WTC11 (cell line): ENCODE results near the gene STAB2. TPM values are rescaled to one million over a fixed set of nuclear protein-coding genes. Genes with fewer than 3 reads are reported as not detected.

Source experiments
- ATAC-seq: fragments of 200-7000 bp; cut with Tn5 transposase; 2 replicates; pipeline ENCODE4 v1.10.0; 2021; ENCODE audit warnings: mild to moderate bottlenecking, moderate library complexity
- CTCF ChIA-PET: fragments of 300-600 bp; sonication (Branson Sonifier 250); formaldehyde crosslinking; loops from one replicate; lab custom pipeline; 2021; ENCODE audit warnings: antibody characterized with exemption; lab: Charles Lee
- POLR2A ChIA-PET: fragments of 350-600 bp; sonication (Branson Sonifier 250); formaldehyde crosslinking; loops from one replicate; lab custom pipeline; 2021; ENCODE audit warnings: antibody characterized with exemption; lab: Charles Lee
- DNase-seq: peaks from one replicate; pipeline ENCODE4 v3.0.0; 2021; ENCODE audit warnings: low spot score
- H3K27ac Mint-ChIP-seq: 2 replicates; pipeline ENCODE4 v1.8.0; 2021; ENCODE audit warnings: mixed read lengths
- H3K27me3 Mint-ChIP-seq: 2 replicates; pipeline ENCODE4 v1.8.0; 2021; ENCODE audit warnings: low read depth, mild to moderate bottlenecking, moderate library complexity, mixed read lengths
- H3K36me3 Mint-ChIP-seq: 2 replicates; pipeline ENCODE4 v1.8.0; 2021; ENCODE audit warnings: mixed read lengths
- H3K4me1 Mint-ChIP-seq: 2 replicates; pipeline ENCODE4 v1.8.0; 2022; ENCODE audit warnings: mixed read lengths
- H3K4me3 Mint-ChIP-seq: 2 replicates; pipeline ENCODE4 v1.8.0; 2021; ENCODE audit warnings: mild to moderate bottlenecking, moderate library complexity, mixed read lengths
- H3K9me3 Mint-ChIP-seq: 2 replicates; pipeline ENCODE4 v1.8.0; 2021; ENCODE audit warnings: mixed read lengths
- ATF1 ChIP-seq: sonication (generic); formaldehyde crosslinking; IDR thresholded peaks from 2 replicates; pipeline ENCODE4 v1.8.1; 2023; ENCODE audit warnings: mild to moderate bottlenecking, moderate library complexity, missing genetic modification reagents
- E2F1 ChIP-seq: sonication (generic); formaldehyde crosslinking; IDR thresholded peaks from 2 replicates; pipeline ENCODE4 v1.8.0; 2022; ENCODE audit warnings: mild to moderate bottlenecking, missing genetic modification reagents
- E2F5 ChIP-seq: sonication (generic); formaldehyde crosslinking; IDR thresholded peaks from 2 replicates; pipeline ENCODE4 v1.8.1; 2022; ENCODE audit warnings: mild to moderate bottlenecking, moderate library complexity, missing genetic modification reagents
- ETV6 ChIP-seq: sonication (generic); formaldehyde crosslinking; IDR thresholded peaks from 2 replicates; pipeline ENCODE4 v1.8.1; 2022; ENCODE audit warnings: mild to moderate bottlenecking, missing genetic modification reagents
- GRHL2 ChIP-seq: fragments of 250-450 bp; sonication (Bioruptor Pico); IDR thresholded peaks from 2 replicates; pipeline ENCODE4 v1.8.0; 2022; ENCODE audit warnings: mild to moderate bottlenecking, moderate library complexity; ENCODE audit not compliant: insufficient replicate concordance, severe bottlenecking
- MAX ChIP-seq: sonication (generic); formaldehyde crosslinking; IDR thresholded peaks from 2 replicates; pipeline ENCODE4 v1.8.0; 2022; ENCODE audit warnings: mild to moderate bottlenecking, missing genetic modification reagents
- NFYB ChIP-seq: sonication (generic); formaldehyde crosslinking; conservative IDR thresholded peaks from 2 replicates; pipeline ENCODE4 v1.8.0; 2022; ENCODE audit warnings: low read depth, missing genetic modification reagents
- PRRX2 ChIP-seq: fragments of 250-450 bp; sonication (Bioruptor Pico); IDR thresholded peaks from 2 replicates; pipeline ENCODE4 v1.8.0; 2021; ENCODE audit warnings: mild to moderate bottlenecking
- RELA ChIP-seq: sonication (generic); formaldehyde crosslinking; IDR thresholded peaks from 2 replicates; pipeline ENCODE4 v1.8.1; 2022; ENCODE audit warnings: missing genetic modification reagents, mild to moderate bottlenecking, borderline replicate concordance
- RORB ChIP-seq: fragments of 250-450 bp; sonication (Bioruptor Pico); IDR thresholded peaks from 2 replicates; pipeline ENCODE4 v1.9.0; 2021; ENCODE audit warnings: mild to moderate bottlenecking
- SMAD4 ChIP-seq: sonication (generic); formaldehyde crosslinking; IDR thresholded peaks from 2 replicates; pipeline ENCODE4 v1.8.0; 2022; ENCODE audit warnings: mild to moderate bottlenecking, missing genetic modification reagents
- SOX15 ChIP-seq: fragments of 250-450 bp; sonication (Bioruptor Pico); IDR thresholded peaks from 2 replicates; pipeline ENCODE4 v1.9.0; 2021; ENCODE audit warnings: mild to moderate bottlenecking
- TEAD1 ChIP-seq: sonication (generic); formaldehyde crosslinking; IDR thresholded peaks from 2 replicates; pipeline ENCODE4 v1.8.0; 2022; ENCODE audit warnings: mild to moderate bottlenecking, missing genetic modification reagents
- TP53 ChIP-seq: sonication (generic); formaldehyde crosslinking; IDR thresholded peaks from 2 replicates; pipeline ENCODE4 v1.8.1; 2023; ENCODE audit warnings: mild to moderate bottlenecking, missing genetic modification reagents
- total RNA-seq: library from RNA; stranded (reverse); gene quantifications from 3 replicates; pipeline ENCODE4 v1.2.3, GENCODE V29; 2021
- TF ChIP-seq, protein P1 (sequence below): sonication (generic); formaldehyde crosslinking; IDR thresholded peaks from 2 replicates; pipeline ENCODE4 v1.8.1; 2023; ENCODE audit warnings: mild to moderate bottlenecking, missing genetic modification reagents, moderate library complexity
- TF ChIP-seq, protein P2 (sequence below): sonication (generic); formaldehyde crosslinking; IDR thresholded peaks from 2 replicates; pipeline ENCODE4 v1.8.1; 2022; ENCODE audit warnings: low read depth, missing genetic modification reagents, borderline replicate concordance
- TF ChIP-seq, protein P3 (sequence below): sonication (generic); formaldehyde crosslinking; IDR thresholded peaks from 2 replicates; pipeline ENCODE4 v1.8.1; 2022; ENCODE audit warnings: low read depth, mild to moderate bottlenecking, moderate library complexity, missing genetic modification reagents, borderline replicate concordance
- TF ChIP-seq, protein P4 (sequence below): sonication (generic); formaldehyde crosslinking; IDR thresholded peaks from 2 replicates; pipeline ENCODE4 v1.8.1; 2023; ENCODE audit warnings: mild to moderate bottlenecking, missing genetic modification reagents
- TF ChIP-seq, protein P5 (sequence below): sonication (generic); formaldehyde crosslinking; IDR thresholded peaks from 2 replicates; pipeline ENCODE4 v1.8.0; 2022; ENCODE audit warnings: mild to moderate bottlenecking, missing genetic modification reagents
- TF ChIP-seq, protein P6 (sequence below): sonication (generic); formaldehyde crosslinking; IDR thresholded peaks from 2 replicates; pipeline ENCODE4 v1.8.0; 2023; ENCODE audit warnings: mild to moderate bottlenecking, missing genetic modification reagents

The STAB2 gene
- total RNA-seq, 1 experiment from 2014 or later: 0.48 TPM

DNA sequence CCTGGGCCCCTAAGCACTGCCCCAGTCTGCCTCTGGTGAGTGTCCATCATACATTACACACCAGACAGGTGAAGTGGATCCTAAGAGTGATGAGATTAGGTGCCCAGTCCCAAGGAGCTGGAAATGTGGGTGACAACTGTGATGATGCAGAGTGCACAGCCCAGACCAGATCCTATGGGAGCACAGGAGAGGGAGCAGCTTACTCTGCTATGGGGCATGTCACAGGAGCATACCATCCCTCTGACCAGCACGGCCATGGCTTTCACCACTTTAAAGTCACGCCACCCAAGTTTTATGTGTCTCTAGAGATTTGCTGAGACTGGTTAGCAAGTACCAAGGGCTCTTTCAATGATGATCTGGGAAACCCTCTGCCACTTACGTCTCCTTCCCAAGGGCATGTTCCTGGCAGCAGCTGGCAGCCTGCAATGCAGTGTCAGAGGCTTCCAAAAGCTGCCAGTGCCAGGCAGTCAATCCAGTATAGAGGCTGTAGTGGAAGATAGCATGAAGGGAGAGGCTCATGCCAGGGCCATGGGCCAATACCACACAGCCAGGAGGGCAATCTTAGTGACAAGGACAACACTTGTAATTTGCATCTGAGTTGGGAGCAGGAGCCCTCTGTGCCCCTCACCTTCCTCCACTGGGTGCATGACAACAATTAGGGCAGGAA lies 40.2 kb downstream of the STAB2 start:
- ChIA-PET CTCF (interaction anchor here (0.6 to 1.5 kb wide), 6 partner anchors 8 to 482 kb away, joined by 3 to 4 read pairs (median 3); no protein-coding TSS in a partner anchor), POLR2A (no interaction called here)
- Mint-ChIP-seq H3K27me3 (no peaks in the 10 kb centered on the region), H3K27ac (no peak overlapping the region), H3K4me3 (no peak overlapping the region), H3K4me1 (no peaks in the 10 kb centered on the region)
- DNase-seq: no peak
- TF ChIP-seq ATF1 (CRISPR knock-in tag) (no peak), E2F1 (CRISPR knock-in tag) (no peak), E2F5 (CRISPR knock-in tag) (no peak), MAX (CRISPR knock-in tag) (no peak), GRHL2 (CRISPR knock-in tag) (no peak), ETV6 (CRISPR knock-in tag) (no peak), PRRX2 (no peak)
- TF ChIP-seq, protein P1, sequence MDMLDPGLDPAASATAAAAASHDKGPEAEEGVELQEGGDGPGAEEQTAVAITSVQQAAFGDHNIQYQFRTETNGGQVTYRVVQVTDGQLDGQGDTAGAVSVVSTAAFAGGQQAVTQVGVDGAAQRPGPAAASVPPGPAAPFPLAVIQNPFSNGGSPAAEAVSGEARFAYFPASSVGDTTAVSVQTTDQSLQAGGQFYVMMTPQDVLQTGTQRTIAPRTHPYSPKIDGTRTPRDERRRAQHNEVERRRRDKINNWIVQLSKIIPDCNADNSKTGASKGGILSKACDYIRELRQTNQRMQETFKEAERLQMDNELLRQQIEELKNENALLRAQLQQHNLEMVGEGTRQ (CRISPR knock-in tag): no peak
- TF ChIP-seq, protein P2, sequence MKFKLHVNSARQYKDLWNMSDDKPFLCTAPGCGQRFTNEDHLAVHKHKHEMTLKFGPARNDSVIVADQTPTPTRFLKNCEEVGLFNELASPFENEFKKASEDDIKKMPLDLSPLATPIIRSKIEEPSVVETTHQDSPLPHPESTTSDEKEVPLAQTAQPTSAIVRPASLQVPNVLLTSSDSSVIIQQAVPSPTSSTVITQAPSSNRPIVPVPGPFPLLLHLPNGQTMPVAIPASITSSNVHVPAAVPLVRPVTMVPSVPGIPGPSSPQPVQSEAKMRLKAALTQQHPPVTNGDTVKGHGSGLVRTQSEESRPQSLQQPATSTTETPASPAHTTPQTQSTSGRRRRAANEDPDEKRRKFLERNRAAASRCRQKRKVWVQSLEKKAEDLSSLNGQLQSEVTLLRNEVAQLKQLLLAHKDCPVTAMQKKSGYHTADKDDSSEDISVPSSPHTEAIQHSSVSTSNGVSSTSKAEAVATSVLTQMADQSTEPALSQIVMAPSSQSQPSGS: no peak
- TF ChIP-seq, protein P3, sequence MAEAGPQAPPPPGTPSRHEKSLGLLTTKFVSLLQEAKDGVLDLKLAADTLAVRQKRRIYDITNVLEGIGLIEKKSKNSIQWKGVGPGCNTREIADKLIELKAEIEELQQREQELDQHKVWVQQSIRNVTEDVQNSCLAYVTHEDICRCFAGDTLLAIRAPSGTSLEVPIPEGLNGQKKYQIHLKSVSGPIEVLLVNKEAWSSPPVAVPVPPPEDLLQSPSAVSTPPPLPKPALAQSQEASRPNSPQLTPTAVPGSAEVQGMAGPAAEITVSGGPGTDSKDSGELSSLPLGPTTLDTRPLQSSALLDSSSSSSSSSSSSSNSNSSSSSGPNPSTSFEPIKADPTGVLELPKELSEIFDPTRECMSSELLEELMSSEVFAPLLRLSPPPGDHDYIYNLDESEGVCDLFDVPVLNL (CRISPR knock-in tag): no peak
- TF ChIP-seq, protein P4, sequence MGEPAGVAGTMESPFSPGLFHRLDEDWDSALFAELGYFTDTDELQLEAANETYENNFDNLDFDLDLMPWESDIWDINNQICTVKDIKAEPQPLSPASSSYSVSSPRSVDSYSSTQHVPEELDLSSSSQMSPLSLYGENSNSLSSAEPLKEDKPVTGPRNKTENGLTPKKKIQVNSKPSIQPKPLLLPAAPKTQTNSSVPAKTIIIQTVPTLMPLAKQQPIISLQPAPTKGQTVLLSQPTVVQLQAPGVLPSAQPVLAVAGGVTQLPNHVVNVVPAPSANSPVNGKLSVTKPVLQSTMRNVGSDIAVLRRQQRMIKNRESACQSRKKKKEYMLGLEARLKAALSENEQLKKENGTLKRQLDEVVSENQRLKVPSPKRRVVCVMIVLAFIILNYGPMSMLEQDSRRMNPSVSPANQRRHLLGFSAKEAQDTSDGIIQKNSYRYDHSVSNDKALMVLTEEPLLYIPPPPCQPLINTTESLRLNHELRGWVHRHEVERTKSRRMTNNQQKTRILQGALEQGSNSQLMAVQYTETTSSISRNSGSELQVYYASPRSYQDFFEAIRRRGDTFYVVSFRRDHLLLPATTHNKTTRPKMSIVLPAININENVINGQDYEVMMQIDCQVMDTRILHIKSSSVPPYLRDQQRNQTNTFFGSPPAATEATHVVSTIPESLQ (CRISPR knock-in tag): no peak
- TF ChIP-seq, all 79 proteins: peak for 0
- Mint-ChIP-seq H3K36me3 (no peaks in the 10 kb centered on the region), H3K9me3 (peaks cover 6% of the 10 kb centered on the region)
- ATAC-seq: no peak

GRCh38 chr12:103632554-103633216 lies 45.6 kb downstream of the STAB2 start:
- Mint-ChIP-seq H3K36me3 (no peaks in the 10 kb centered on the region), H3K4me3 (no peak overlapping the region), H3K27me3 (no peaks in the 10 kb centered on the region), H3K27ac (no peak overlapping the region), H3K9me3 (no peaks in the 10 kb centered on the region), H3K4me1 (no peaks in the 10 kb centered on the region)
- ChIA-PET CTCF (interaction anchor here (0.5 to 2.1 kb wide), 88 partner anchors 9 to 822 kb away, joined by 3 to 49 read pairs (median 5); partner anchors contain the start of genes C12orf42, HSP90B1, NT5DC3 and PAH), POLR2A (no interaction called here)
- DNase-seq: peak; percentile 93
- ATAC-seq: peak; percentile 99
- TF ChIP-seq NFYB: no peak
- TF ChIP-seq RELA (CRISPR knock-in tag): no peak
- TF ChIP-seq, protein P5, sequence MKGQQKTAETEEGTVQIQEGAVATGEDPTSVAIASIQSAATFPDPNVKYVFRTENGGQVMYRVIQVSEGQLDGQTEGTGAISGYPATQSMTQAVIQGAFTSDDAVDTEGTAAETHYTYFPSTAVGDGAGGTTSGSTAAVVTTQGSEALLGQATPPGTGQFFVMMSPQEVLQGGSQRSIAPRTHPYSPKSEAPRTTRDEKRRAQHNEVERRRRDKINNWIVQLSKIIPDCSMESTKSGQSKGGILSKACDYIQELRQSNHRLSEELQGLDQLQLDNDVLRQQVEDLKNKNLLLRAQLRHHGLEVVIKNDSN: no peak
- TF ChIP-seq E2F5 (CRISPR knock-in tag): 0 out of 2 replicates have a peak, but pooled peaks have one; percentile 51
- no peak for TF ChIP-seq RORB
- no peak for TF ChIP-seq SMAD4
- peak; percentile 45; the same call in 1 of the 2 replicates for TF ChIP-seq TEAD1 (CRISPR knock-in tag)
- TF ChIP-seq, protein P6, sequence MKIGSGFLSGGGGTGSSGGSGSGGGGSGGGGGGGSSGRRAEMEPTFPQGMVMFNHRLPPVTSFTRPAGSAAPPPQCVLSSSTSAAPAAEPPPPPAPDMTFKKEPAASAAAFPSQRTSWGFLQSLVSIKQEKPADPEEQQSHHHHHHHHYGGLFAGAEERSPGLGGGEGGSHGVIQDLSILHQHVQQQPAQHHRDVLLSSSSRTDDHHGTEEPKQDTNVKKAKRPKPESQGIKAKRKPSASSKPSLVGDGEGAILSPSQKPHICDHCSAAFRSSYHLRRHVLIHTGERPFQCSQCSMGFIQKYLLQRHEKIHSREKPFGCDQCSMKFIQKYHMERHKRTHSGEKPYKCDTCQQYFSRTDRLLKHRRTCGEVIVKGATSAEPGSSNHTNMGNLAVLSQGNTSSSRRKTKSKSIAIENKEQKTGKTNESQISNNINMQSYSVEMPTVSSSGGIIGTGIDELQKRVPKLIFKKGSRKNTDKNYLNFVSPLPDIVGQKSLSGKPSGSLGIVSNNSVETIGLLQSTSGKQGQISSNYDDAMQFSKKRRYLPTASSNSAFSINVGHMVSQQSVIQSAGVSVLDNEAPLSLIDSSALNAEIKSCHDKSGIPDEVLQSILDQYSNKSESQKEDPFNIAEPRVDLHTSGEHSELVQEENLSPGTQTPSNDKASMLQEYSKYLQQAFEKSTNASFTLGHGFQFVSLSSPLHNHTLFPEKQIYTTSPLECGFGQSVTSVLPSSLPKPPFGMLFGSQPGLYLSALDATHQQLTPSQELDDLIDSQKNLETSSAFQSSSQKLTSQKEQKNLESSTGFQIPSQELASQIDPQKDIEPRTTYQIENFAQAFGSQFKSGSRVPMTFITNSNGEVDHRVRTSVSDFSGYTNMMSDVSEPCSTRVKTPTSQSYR: no peak
- TF ChIP-seq SOX15 (CRISPR knock-in tag): no peak
- no peak for TF ChIP-seq TP53
